IPS-20b (cell line): ENCODE results near the gene KMT2B.
A peak's percentile ranks its signal among the peaks of the same experiment; 100 is the strongest.

Experiments
- H3K27ac ChIP-seq: one replicate; pipeline ENCODE4 v1.5.1; 2013; ENCODE audit warnings: low read length
- H3K27me3 ChIP-seq: 2 replicates; pipeline ENCODE4 v1.6.1; 2013; ENCODE audit warnings: mild to moderate bottlenecking, low read length, inconsistent platforms; ENCODE audit not compliant: insufficient read depth
- H3K36me3 ChIP-seq: 2 replicates; pipeline ENCODE4 v1.6.1; 2013; ENCODE audit warnings: low read depth, mild to moderate bottlenecking, inconsistent platforms, low read length, moderate library complexity; ENCODE audit not compliant: insufficient read depth
- H3K4me1 ChIP-seq: 2 replicates; pipeline ENCODE4 v1.6.1; 2013; ENCODE audit warnings: mild to moderate bottlenecking, control low read depth, inconsistent platforms, low read length, moderate library complexity; ENCODE audit not compliant: insufficient read depth
- H3K4me3 ChIP-seq: 2 replicates; pipeline ENCODE4 v1.5.1; 2013; ENCODE audit warnings: mild to moderate bottlenecking, low read length, inconsistent platforms
- H3K9ac ChIP-seq: 2 replicates; pipeline ENCODE4 v1.6.1; 2013; ENCODE audit warnings: low read depth, mild to moderate bottlenecking, inconsistent platforms, low read length, moderate library complexity
- H3K9me3 ChIP-seq: 2 replicates; pipeline ENCODE4 v1.6.1; 2013; ENCODE audit warnings: mild to moderate bottlenecking, low read depth, low read length, inconsistent platforms; ENCODE audit not compliant: insufficient read depth

Gene KMT2B

GRCh38 chr19:35780717-35781116 lies 62.9 kb downstream of the KMT2B start:
- Histone ChIP-seq H3K4me1 (peaks cover 8% of the 10 kb centered on the region; the same call in 1 of the 2 replicates), H3K4me3 (no peak overlapping the region), H3K9me3 (no peaks in the 10 kb centered on the region), H3K27me3 (peaks cover 29% of the 10 kb centered on the region), H3K27ac (no peak overlapping the region), H3K9ac (no peak overlapping the region), H3K36me3 (no peaks in the 10 kb centered on the region)

GRCh38 chr19:35781650-35782049 lies 63.8 kb downstream of the KMT2B start:
- no peaks in the 10 kb centered on the region for H3K36me3 ChIP-seq
- no peaks in the 10 kb centered on the region for H3K9me3 ChIP-seq
- H3K9ac ChIP-seq, result no peak overlapping the region
- H3K4me3 ChIP-seq, result no peak overlapping the region
- no peak overlapping the region for H3K27ac ChIP-seq
- H3K27me3 ChIP-seq, result peaks cover 26% of the 10 kb centered on the region
- H3K4me1 ChIP-seq, result peaks cover 8% of the 10 kb centered on the region; the same call in 1 of the 2 replicates

- Histone ChIP-seq H3K36me3 (no peaks in the 10 kb centered on the region), H3K27me3 (peaks cover 16% of the 10 kb centered on the region), H3K9me3 (no peaks in the 10 kb centered on the region), H3K9ac (no peak overlapping the region), H3K27ac (no peak overlapping the region), H3K4me3 (no peak overlapping the region), H3K4me1 (no peaks in the 10 kb centered on the region; the same call in 1 of the 2 replicates)
These were observed 64.8 kb downstream of the KMT2B start for GRCh38 chr19:35782589-35782988.

GRCh38 chr19:35783469-35784434 lies 65.9 kb downstream of the KMT2B start:
- Histone ChIP-seq H3K4me3 (peak overlapping the region; percentile 60; the same call in 1 of the 2 replicates), H3K36me3 (no peaks in the 10 kb centered on the region)

GRCh38 chr19:35784503-35785338 lies 66.9 kb downstream of the KMT2B start:
- Histone ChIP-seq H3K27ac (no peak overlapping the region), H3K9me3 (no peaks in the 10 kb centered on the region), H3K4me3 (peak overlapping the region; percentile 70), H3K9ac (peak overlapping the region; percentile 51; the same call in 1 of the 2 replicates), H3K4me1 (no peaks in the 10 kb centered on the region), H3K27me3 (peaks cover 8% of the 10 kb centered on the region), H3K36me3 (no peaks in the 10 kb centered on the region)

More at GRCh38 chr19:35783469-35784434, 65.9 kb downstream of the KMT2B start:
- Histone ChIP-seq H3K27me3 (peaks cover 8% of the 10 kb centered on the region), H3K9me3 (no peaks in the 10 kb centered on the region), H3K4me1 (no peaks in the 10 kb centered on the region), H3K9ac (no peak overlapping the region), H3K27ac (no peak overlapping the region)

GRCh38 chr19:35785339-35785627 lies 67.5 kb downstream of the KMT2B start:
- peaks cover 8% of the 10 kb centered on the region for H3K27me3 ChIP-seq
- no peaks in the 10 kb centered on the region for H3K36me3 ChIP-seq
- H3K9me3 ChIP-seq, result no peaks in the 10 kb centered on the region
- no peaks in the 10 kb centered on the region for H3K4me1 ChIP-seq
- H3K4me3 ChIP-seq, result peak overlapping the region; percentile 70
- H3K27ac ChIP-seq, result no peak overlapping the region
- peak overlapping the region; percentile 51; the same call in 1 of the 2 replicates for H3K9ac ChIP-seq

GRCh38 chr19:35786299-35787160 lies 68.7 kb downstream of the KMT2B start:
- Histone ChIP-seq H3K9me3 (no peaks in the 10 kb centered on the region), H3K4me1 (no peaks in the 10 kb centered on the region), H3K27ac (no peak overlapping the region), H3K27me3 (peaks cover 8% of the 10 kb centered on the region), H3K36me3 (no peaks in the 10 kb centered on the region), H3K9ac (no peak overlapping the region), H3K4me3 (no peak overlapping the region)

GRCh38 chr19:35787227-35787799 lies 69.5 kb downstream of the KMT2B start:
- no peak overlapping the region for H3K4me3 ChIP-seq
- peaks cover 8% of the 10 kb centered on the region for H3K27me3 ChIP-seq
- H3K9me3 ChIP-seq, result no peaks in the 10 kb centered on the region
- no peak overlapping the region for H3K9ac ChIP-seq
- H3K36me3 ChIP-seq, result no peaks in the 10 kb centered on the region
- H3K4me1 ChIP-seq, result no peaks in the 10 kb centered on the region
- H3K27ac ChIP-seq, result no peak overlapping the region
